ENCODE results near the gene ADAM12. TPM values are rescaled to one million over a fixed set of nuclear protein-coding genes. Genes with fewer than 3 reads are reported as not detected.
"Not testable (repeated sequence)": the region's sequence is repeated elsewhere in the genome, so short reads cannot be mapped to it uniquely, and the experiment has no call there.

Gene ADAM12
- total RNA-seq, 1 donor from 2014 or later: 41.7 TPM

GRCh38 chr10:125979976-125980375 is 408.3 kb downstream of the ADAM12 start:
- H3K4me1 Mint-ChIP-seq (ENCODE audit: unreplicated experiment): peaks cover 20% of the 10 kb centered on the region
- no peaks in the 10 kb centered on the region for H3K27me3 Mint-ChIP-seq (ENCODE audit: unreplicated experiment)
- no peak for TF ChIP-seq CTCF (IDR thresholded peaks at IDR 0.05)
- H3K27ac Mint-ChIP-seq (ENCODE audit: unreplicated experiment): no peak overlapping the region
- H3K9me3 Mint-ChIP-seq (ENCODE audit: unreplicated experiment): no peaks in the 10 kb centered on the region
- DNase-seq (ENCODE audit: extremely low spot score, unreplicated experiment): no peak
- no peaks in the 10 kb centered on the region for H3K36me3 Mint-ChIP-seq (ENCODE audit: unreplicated experiment)
- no peak overlapping the region for H3K4me3 Mint-ChIP-seq (ENCODE audit: unreplicated experiment)

GRCh38 chr10:125976960-125977605 is 411.2 kb downstream of the ADAM12 start:
- no peaks in the 10 kb centered on the region for H3K9me3 Mint-ChIP-seq (ENCODE audit: unreplicated experiment)
- no peak for TF ChIP-seq CTCF (IDR thresholded peaks at IDR 0.05)
- no peak overlapping the region for H3K27ac Mint-ChIP-seq (ENCODE audit: unreplicated experiment)
- H3K36me3 Mint-ChIP-seq (ENCODE audit: unreplicated experiment): no peaks in the 10 kb centered on the region
- no peaks in the 10 kb centered on the region for H3K27me3 Mint-ChIP-seq (ENCODE audit: unreplicated experiment)
- no peak overlapping the region for H3K4me3 Mint-ChIP-seq (ENCODE audit: unreplicated experiment)
- no peak for DNase-seq (ENCODE audit: extremely low spot score, unreplicated experiment)
- H3K4me1 Mint-ChIP-seq (ENCODE audit: unreplicated experiment): peaks cover 1% of the 10 kb centered on the region

GRCh38 chr10:125970077-125970630 is 418.1 kb downstream of the ADAM12 start:
- not testable (repeated sequence) for H3K36me3 Mint-ChIP-seq (ENCODE audit: unreplicated experiment); DNase-seq (ENCODE audit: extremely low spot score, unreplicated experiment)
- peaks cover 22% of the 10 kb centered on the region for H3K27me3 Mint-ChIP-seq (ENCODE audit: unreplicated experiment)

GRCh38 chr10:125967533-125967932 is 420.7 kb downstream of the ADAM12 start:
- no peak for DNase-seq (ENCODE audit: extremely low spot score, unreplicated experiment)
- Mint-ChIP-seq H3K4me3 (ENCODE audit: unreplicated experiment) (no peak overlapping the region), H3K4me1 (ENCODE audit: unreplicated experiment) (no peaks in the 10 kb centered on the region), H3K27me3 (ENCODE audit: unreplicated experiment) (peaks cover 22% of the 10 kb centered on the region), H3K36me3 (ENCODE audit: unreplicated experiment) (no peaks in the 10 kb centered on the region), H3K9me3 (ENCODE audit: unreplicated experiment) (peaks cover under 1% of the 10 kb centered on the region), H3K27ac (ENCODE audit: unreplicated experiment) (no peak overlapping the region)
- TF ChIP-seq CTCF (IDR thresholded peaks at IDR 0.05): no peak

More at GRCh38 chr10:125970077-125970630, 418.1 kb downstream of the ADAM12 start:
- not testable (repeated sequence) for H3K27ac Mint-ChIP-seq (ENCODE audit: unreplicated experiment); H3K4me1 Mint-ChIP-seq (ENCODE audit: unreplicated experiment); H3K9me3 Mint-ChIP-seq (ENCODE audit: unreplicated experiment); H3K4me3 Mint-ChIP-seq (ENCODE audit: unreplicated experiment)

- H3K9me3 Mint-ChIP-seq (ENCODE audit: unreplicated experiment): peaks cover 4% of the 10 kb centered on the region
- H3K36me3 Mint-ChIP-seq (ENCODE audit: unreplicated experiment): no peaks in the 10 kb centered on the region
- H3K27me3 Mint-ChIP-seq (ENCODE audit: unreplicated experiment): peaks cover 29% of the 10 kb centered on the region
- TF ChIP-seq CTCF (IDR thresholded peaks at IDR 0.05): no peak
- no peak for DNase-seq (ENCODE audit: extremely low spot score, unreplicated experiment)
- H3K27ac Mint-ChIP-seq (ENCODE audit: unreplicated experiment): no peak overlapping the region
- H3K4me3 Mint-ChIP-seq (ENCODE audit: unreplicated experiment): no peak overlapping the region
- no peaks in the 10 kb centered on the region for H3K4me1 Mint-ChIP-seq (ENCODE audit: unreplicated experiment)
Measured at GRCh38 chr10:125964558-125964957, 423.7 kb downstream of the ADAM12 start.

All from osteocyte (in vitro differentiated cells).